DMS53 treated with DMSO at 0.1 percent for 48 hours (cell line): Measurements from ENCODE around the gene SLC44A5.
"Not testable (repeated sequence)": the region's sequence is repeated elsewhere in the genome, so short reads cannot be mapped to it uniquely, and the experiment has no call there.

ENCODE experiments used
- DNase-seq: peaks from one replicate; lab custom pipeline; 2025; ENCODE audit not compliant: unreplicated experiment; lab: John Stamatoyannopoulos, UW

SLC44A5 gene

GRCh38 chr1:75522389-75522788 is 88.5 kb downstream of the SLC44A5 start:
- no peak for DNase-seq

- no peak for DNase-seq
Measured at GRCh38 chr1:75521658-75522057, 89.3 kb downstream of the SLC44A5 start.

DNA sequence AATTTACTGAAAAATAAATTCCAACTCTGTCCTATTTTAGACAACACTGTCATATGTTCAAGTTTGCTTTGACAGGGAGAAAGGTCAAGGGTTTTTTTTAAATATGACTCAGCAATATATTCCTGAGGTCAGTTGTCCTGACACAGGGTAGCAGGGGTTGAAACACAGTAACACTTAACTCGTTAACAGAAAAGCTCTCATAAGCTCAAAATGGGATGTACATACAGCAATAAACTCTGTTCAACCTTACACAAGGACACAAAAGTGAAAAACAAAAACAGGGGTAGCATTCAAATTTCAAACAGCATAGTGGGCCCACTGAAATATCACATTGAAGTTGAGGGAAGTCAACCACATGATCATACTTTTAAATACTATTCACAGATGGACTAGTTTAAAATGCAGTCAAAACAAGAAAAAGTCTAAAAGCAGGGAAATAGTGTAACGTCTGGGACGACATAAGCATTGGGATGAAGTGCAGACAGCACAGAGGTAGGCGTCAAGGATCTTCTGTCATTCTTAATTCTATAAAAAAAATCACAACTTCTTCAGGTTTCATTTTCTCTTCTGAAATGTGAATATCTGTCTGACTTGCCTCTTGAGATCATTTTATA is 89.9 kb downstream of the SLC44A5 start:
- peak; percentile 29 for DNase-seq

DNA sequence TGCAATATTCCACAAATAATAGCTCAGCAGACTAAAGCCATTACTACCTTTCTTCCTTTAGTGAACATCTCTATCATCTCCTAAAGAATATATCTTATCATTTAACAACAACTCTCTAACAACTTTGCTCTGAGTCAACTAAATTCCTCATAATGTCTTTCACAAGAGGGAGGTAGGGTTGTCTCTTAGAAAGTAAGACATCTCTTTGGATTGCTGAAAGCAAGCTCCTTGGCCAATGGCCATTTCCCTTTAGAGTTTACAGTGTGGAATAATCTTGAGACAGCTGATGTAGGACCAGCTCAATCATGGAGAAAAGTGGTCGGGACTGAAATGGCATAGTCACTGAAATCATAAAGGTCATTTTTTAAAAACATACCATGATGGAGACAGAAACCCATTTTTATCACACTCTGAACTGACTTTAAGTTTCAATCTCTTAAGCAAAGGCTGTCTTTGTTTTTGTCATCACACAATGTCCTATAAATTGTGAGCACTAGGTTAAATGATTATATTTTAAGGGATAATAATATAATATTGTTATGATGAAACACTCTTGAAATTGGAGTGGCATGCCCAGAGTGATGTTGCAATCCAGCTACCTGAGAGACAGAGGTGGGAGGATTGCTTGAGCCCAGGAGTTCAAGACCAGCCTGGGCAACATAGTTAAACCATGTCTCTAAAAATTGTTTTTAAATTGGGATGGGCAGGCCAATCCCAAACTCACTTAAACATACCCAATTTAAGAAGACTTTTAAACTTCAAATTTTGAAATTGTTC is 91.1 kb downstream of the SLC44A5 start:
- DNase-seq, result no peak

- no peak for DNase-seq
Measured at GRCh38 chr1:75518686-75519085, 92.2 kb downstream of the SLC44A5 start.

DNA sequence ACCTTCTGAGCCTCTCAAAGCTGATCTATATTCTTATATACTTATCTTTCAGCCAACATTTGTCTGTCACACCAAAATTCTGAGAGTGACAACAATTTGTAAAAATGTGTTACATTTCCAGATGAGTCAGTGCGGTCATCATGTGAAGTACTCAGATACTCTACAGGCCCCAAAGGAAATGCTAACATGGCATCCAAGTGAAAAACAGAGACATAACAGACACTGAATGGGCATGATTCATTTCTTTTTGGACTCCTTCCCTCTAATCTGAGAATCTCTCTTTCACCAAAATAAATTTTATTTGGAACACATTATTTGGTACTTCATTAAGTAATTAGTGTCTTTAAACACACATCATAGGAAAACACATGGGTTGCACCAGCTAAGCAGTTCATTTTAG is 96.6 kb downstream of the SLC44A5 start:
- no peak for DNase-seq

DNA sequence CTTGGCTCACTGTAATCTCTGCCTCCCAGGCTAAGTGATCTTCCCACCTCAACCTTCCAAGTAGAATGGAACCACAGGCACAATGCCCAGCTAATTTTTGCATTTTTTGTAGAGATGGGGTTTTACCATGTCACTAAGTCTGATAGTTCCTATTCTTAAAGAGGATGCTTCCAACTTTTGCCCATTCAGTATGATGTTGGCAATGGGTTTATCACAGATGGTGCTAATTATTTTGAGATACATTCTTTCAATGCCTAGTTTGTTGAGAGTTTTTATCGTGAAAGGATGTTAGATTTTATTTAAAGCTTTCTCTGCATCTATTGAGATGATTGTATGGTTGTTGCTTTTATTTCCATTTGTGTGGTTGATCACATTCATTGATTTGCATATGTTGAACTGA is 103.9 kb downstream of the SLC44A5 start:
- no peak for DNase-seq

GRCh38 chr1:75503221-75503974 is 107.5 kb downstream of the SLC44A5 start:
- DNase-seq, result no peak

- no peak for DNase-seq
Measured at GRCh38 chr1:75502776-75503175, 108.1 kb downstream of the SLC44A5 start.

DNA sequence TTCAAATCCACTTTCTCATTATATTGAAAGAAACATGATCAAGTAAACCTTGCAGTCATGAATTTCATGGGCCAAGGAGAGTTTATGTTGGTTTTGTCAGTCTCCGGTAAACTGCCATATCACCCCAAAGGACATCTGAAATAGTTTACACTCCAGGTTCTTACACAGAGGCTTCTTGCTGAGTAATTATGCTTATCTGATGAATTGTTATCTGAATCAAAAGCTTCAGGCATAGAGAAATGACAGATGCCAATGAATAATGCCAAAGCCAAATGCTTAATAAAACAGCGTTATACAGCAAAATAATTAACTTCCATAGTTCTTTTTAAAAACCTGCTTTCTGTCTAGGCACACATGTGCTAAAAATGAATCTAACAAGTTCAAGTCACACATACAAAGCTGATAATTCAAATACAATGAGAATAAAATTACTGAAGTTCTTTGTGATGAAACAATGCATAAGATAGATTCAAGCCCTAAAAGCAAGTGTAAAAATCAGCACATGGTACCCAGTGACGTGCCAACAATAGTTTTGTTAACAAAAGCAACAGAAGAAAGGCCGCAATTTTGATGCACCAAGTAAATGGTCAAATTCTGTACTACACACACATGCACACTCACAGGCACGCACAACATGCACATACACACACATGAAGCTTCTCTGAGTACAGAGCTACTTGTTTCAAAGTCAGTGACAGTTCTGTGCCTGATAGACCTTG is 109.2 kb downstream of the SLC44A5 start:
- no peak for DNase-seq

GRCh38 chr1:75492011-75492410 is 118.9 kb downstream of the SLC44A5 start:
- DNase-seq, result no peak

GRCh38 chr1:75487399-75487798 is 123.5 kb downstream of the SLC44A5 start:
- DNase-seq, result no peak

- DNase-seq, result no peak
Measured at GRCh38 chr1:75484789-75485188, 126.1 kb downstream of the SLC44A5 start.

DNA sequence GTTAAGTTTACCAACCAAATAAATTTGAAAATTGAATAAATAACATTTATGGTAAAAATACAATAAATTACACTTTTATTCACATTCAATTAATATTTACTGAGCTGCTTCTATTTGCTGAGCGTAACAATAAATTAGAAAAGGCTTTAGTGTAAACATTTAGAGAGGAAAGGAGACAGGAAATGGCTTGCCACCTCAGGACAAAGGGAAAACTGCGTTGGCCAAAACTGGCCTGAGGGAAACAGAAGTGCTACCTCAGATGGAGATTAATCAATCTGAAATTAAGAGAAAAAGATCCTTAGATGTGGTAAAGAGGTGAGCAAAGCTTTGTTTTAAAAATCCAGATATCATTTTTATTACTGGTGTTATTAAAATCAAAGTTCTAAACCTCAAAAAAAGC is 128.0 kb downstream of the SLC44A5 start:
- DNase-seq, result peak; percentile 67

DNA sequence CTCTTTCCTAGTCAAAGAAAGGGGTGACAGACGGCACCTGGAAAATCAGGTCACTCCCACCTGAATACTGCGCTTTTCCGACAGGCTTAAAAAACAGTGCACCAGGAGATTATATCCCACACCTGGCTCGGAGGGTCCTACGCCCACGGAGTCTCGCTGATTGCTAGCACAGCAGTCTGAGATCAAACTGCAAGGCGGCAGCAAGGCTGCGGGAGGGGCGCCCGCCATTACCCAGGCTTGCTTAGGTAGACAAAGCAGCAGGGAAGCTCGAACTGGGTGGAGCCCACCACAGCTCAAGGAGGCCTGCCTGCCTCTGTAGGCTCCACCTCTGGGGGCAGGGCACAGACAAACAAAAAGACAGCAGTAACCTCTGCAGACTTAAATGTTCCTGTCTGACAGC is 134.4 kb downstream of the SLC44A5 start:
- not testable (repeated sequence) for DNase-seq

DNA sequence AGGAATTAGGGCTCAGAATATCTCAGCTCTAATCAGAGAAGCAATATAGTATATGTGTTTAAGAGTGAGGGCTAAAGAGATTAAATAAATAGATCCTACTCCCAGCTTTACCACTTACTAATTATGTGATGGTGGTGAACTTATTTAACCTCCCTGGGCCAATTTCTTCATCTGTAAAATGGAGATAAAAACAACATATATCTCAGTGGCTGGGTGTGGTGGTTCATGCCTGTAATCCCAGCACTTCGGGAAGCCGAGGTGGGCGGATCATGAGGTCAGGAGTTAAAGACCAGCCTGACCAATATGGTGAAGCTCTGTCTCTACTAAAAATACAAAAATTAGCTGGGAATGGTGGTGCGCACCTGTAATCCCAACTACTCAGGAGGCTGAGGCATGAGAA is 135.2 kb downstream of the SLC44A5 start:
- no peak for DNase-seq

DNA sequence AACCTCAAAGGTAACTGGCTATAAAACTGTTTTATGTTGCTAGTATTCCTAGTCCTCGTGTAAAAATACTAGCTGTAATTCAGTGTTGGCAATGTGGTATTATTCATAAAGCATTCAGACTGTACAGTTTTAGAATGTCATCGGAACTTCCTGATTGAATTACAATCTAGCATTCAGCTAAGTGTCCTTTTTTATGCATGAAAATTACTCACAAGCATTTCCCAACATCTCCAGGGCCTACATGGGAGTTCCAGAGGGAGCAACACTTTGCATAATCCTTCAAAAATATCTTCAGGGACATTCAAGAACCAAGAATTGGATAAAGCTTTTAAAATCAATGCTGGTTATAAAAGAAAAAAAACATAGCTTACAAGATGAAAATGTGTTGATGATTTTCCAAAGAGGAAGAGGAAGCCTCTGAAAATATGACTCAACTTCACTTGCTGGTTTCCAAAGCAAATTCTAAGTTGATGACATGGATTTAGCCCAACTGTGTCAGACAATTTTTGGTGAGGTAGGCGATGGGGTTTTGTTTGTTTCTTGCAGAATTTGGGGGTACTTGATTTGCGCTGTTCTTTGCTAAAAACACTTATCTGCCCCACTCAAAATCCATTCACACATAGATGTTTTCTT is 137.8 kb downstream of the SLC44A5 start:
- no peak for DNase-seq

GRCh38 chr1:75472089-75472970 is 138.6 kb downstream of the SLC44A5 start:
- DNase-seq, result no peak

GRCh38 chr1:75471252-75471651 is 139.7 kb downstream of the SLC44A5 start:
- no peak for DNase-seq

DNA sequence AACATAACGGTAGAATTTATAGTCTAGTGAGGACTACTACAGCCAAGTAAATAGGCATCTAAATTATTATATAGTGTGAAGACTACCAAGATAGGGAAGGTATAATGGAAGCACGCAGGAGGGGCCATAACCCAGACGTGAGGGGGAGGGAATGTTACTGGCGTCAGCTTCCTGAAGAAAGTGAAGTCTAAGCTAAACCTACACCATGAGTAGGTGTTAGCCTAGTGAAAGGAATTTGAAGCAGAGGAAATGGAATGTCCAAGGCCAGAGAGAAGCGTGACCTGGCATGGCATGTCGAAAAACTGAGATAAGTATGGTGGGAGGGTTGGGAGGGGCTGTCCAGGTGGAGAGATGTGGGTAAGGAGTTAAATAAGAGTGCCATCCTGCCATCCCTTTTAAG is 140.5 kb downstream of the SLC44A5 start:
- no peak for DNase-seq
